ENCODE measurements around the gene CCL25. TPM values are rescaled to one million over a fixed set of nuclear protein-coding genes. Genes with fewer than 3 reads are reported as not detected.

The CCL25 gene
- total RNA-seq, 1 experiment from 2014 or later = not detected

- intact Hi-C loops (cut with micrococcal nuclease) = no loop called here
- DNase-seq = no peak
- BruUV-seq (replicated peaks) = no TSS peak
- H2AFZ ChIP-seq (ENCODE audit: low read length) = no peak overlapping the region
- H3K36me3 ChIP-seq (ENCODE audit: low read depth, low read length) = no peaks in the 10 kb centered on the region
- no peak overlapping the region for H3K4me3 ChIP-seq (ENCODE audit: low read length)
- H3K27me3 ChIP-seq (ENCODE audit: low read length) = no peaks in the 10 kb centered on the region
- no peaks in the 10 kb centered on the region for H3K9me3 ChIP-seq (ENCODE audit: low read length)
- no peak overlapping the region for H3K27ac ChIP-seq (ENCODE audit: low read length)
- no peaks in the 10 kb centered on the region for H3K9me2 ChIP-seq (replicated peaks; ENCODE audit: low read length)
- H3K9ac ChIP-seq (ENCODE audit: low read length) = no peak overlapping the region
- CTCF ChIA-PET = no interaction called here
- no peaks in the 10 kb centered on the region for H3K4me1 ChIP-seq (ENCODE audit: insufficient read depth, low read length)
- ATAC-seq = no peak
- POLR2A ChIA-PET (ENCODE audit: unreplicated experiment) = no interaction called here
- H3F3A ChIP-seq (ENCODE audit: low read length, unreplicated experiment) = no peaks in the 10 kb centered on the region
- H3K4me2 ChIP-seq (ENCODE audit: low read length) = no peak overlapping the region
- no peaks in the 10 kb centered on the region for H3K79me2 ChIP-seq (ENCODE audit: low read length)
- TF ChIP-seq EZH2 (IDR thresholded peaks at IDR 0.05; ENCODE audit: low read length, unreplicated experiment) (no peak), EZH2phosphoT487 (IDR thresholded peaks at IDR 0.05; ENCODE audit: borderline replicate concordance, low read length) (no peak), CTCF (conservative IDR thresholded peaks at IDR 0.05; ENCODE audit: low read depth, low read length) (no peak)
- H4K20me1 ChIP-seq (ENCODE audit: low read length) = no peaks in the 10 kb centered on the region
Measured at GRCh38 chr19:8044018-8044417, 8.5 kb upstream of the CCL25 start.

GRCh38 chr19:8045872-8046568 is 6.5 kb upstream of the CCL25 start:
- POLR2A ChIA-PET (ENCODE audit: unreplicated experiment) = no interaction called here
- ATAC-seq (no peak), DNase-seq (no peak)
- TF ChIP-seq CTCF (conservative IDR thresholded peaks at IDR 0.05; ENCODE audit: low read depth, low read length) (no peak), EZH2 (IDR thresholded peaks at IDR 0.05; ENCODE audit: low read length, unreplicated experiment) (no peak), EZH2phosphoT487 (IDR thresholded peaks at IDR 0.05; ENCODE audit: borderline replicate concordance, low read length) (no peak)
- CTCF ChIA-PET = interaction anchor here (0.7 kb wide), 1 partner anchor 222 kb away, joined by 15 read pairs; no protein-coding TSS in a partner anchor
- H3K9me2 ChIP-seq (replicated peaks; ENCODE audit: low read length) = no peaks in the 10 kb centered on the region
- H3K36me3 ChIP-seq (ENCODE audit: low read depth, low read length) = no peaks in the 10 kb centered on the region
- no peak overlapping the region for H3K4me2 ChIP-seq (ENCODE audit: low read length)
- H3K27ac ChIP-seq (ENCODE audit: low read length) = no peak overlapping the region
- H3F3A ChIP-seq (ENCODE audit: low read length, unreplicated experiment) = no peaks in the 10 kb centered on the region
- no TSS peak for BruUV-seq (replicated peaks)
- H3K27me3 ChIP-seq (ENCODE audit: low read length) = no peaks in the 10 kb centered on the region
- intact Hi-C loops (cut with micrococcal nuclease) = no loop called here
- H3K4me1 ChIP-seq (ENCODE audit: insufficient read depth, low read length) = no peaks in the 10 kb centered on the region
- H2AFZ ChIP-seq (ENCODE audit: low read length) = no peak overlapping the region
- H3K79me2 ChIP-seq (ENCODE audit: low read length) = no peaks in the 10 kb centered on the region
- no peaks in the 10 kb centered on the region for H3K9me3 ChIP-seq (ENCODE audit: low read length)
- no peak overlapping the region for H3K4me3 ChIP-seq (ENCODE audit: low read length)
- H3K9ac ChIP-seq (ENCODE audit: low read length) = no peak overlapping the region
- no peaks in the 10 kb centered on the region for H4K20me1 ChIP-seq (ENCODE audit: low read length)

GRCh38 chr19:8046569-8047165 is 5.9 kb upstream of the CCL25 start:
- no peaks in the 10 kb centered on the region for H3K9me2 ChIP-seq (replicated peaks; ENCODE audit: low read length)
- ChIA-PET CTCF (no interaction called here), POLR2A (ENCODE audit: unreplicated experiment) (no interaction called here)
- no peaks in the 10 kb centered on the region for H3K27me3 ChIP-seq (ENCODE audit: low read length)
- no peak overlapping the region for H3K27ac ChIP-seq (ENCODE audit: low read length)
- intact Hi-C loops (cut with micrococcal nuclease) = no loop called here
- H2AFZ ChIP-seq (ENCODE audit: low read length) = no peak overlapping the region
- H3K9me3 ChIP-seq (ENCODE audit: low read length) = no peaks in the 10 kb centered on the region
- no peak overlapping the region for H3K4me2 ChIP-seq (ENCODE audit: low read length)
- no peak overlapping the region for H3K9ac ChIP-seq (ENCODE audit: low read length)
- no peak overlapping the region for H3K4me3 ChIP-seq (ENCODE audit: low read length)
- no TSS peak for BruUV-seq (replicated peaks)
- no peaks in the 10 kb centered on the region for H3K36me3 ChIP-seq (ENCODE audit: low read depth, low read length)
- ATAC-seq (no peak), DNase-seq (no peak)
- H3K4me1 ChIP-seq (ENCODE audit: insufficient read depth, low read length) = no peaks in the 10 kb centered on the region
- TF ChIP-seq EZH2phosphoT487 (IDR thresholded peaks at IDR 0.05; ENCODE audit: borderline replicate concordance, low read length) (no peak), CTCF (conservative IDR thresholded peaks at IDR 0.05; ENCODE audit: low read depth, low read length) (no peak), EZH2 (IDR thresholded peaks at IDR 0.05; ENCODE audit: low read length, unreplicated experiment) (no peak)
- H4K20me1 ChIP-seq (ENCODE audit: low read length) = no peaks in the 10 kb centered on the region
- no peaks in the 10 kb centered on the region for H3F3A ChIP-seq (ENCODE audit: low read length, unreplicated experiment)
- no peaks in the 10 kb centered on the region for H3K79me2 ChIP-seq (ENCODE audit: low read length)
